Caco-2 (cell line): Measurements from ENCODE around the gene WDR45B. TPM values are rescaled to one million over a fixed set of nuclear protein-coding genes. Genes with fewer than 3 reads are reported as not detected.

Experiments
- BruUV-seq: library from RNA; stranded (reverse); fragments of 400-500 nt; replicated peaks from 2 replicates; lab custom pipeline; 2021; lab: Mats Ljungman, UMichigan
- CTCF ChIA-PET: fragments of 300-600 bp; sonication (Branson Sonifier 250); formaldehyde crosslinking; loops from one replicate; lab custom pipeline; 2022; ENCODE audit warnings: antibody characterized with exemption; lab: Charles Lee
- POLR2A ChIA-PET: fragments of 300-600 bp; sonication (Branson Sonifier 250); formaldehyde crosslinking; loops from one replicate; lab custom pipeline; 2022; ENCODE audit warnings: antibody characterized with exemption; lab: Charles Lee
- DNase-seq, 2 experiments: peaks; one replicate each; pipeline versions ENCODE4 v3.0.0 to v3.0.0-alpha.2; 2020 to 2022
- H3K27me3 ChIP-seq: replicated peaks from 2 replicates; pipeline ENCODE4 v1.6.0; 2011; ENCODE audit warnings: low read length; ENCODE audit not compliant: control insufficient read depth, insufficient read depth
- H3K36me3 ChIP-seq: 2 replicates; pipeline ENCODE4 v1.5.1; 2011; ENCODE audit warnings: low read length; ENCODE audit not compliant: control insufficient read depth, insufficient read depth
- H3K4me1 ChIP-seq: fragments of 250-450 bp; sonication (Bioruptor Pico); 2 replicates; pipeline ENCODE4 v1.5.1; 2020; ENCODE audit warnings: mild to moderate bottlenecking
- H3K4me3 ChIP-seq: 2 replicates; pipeline ENCODE4 v1.5.1; 2011; ENCODE audit warnings: low read depth, mild to moderate bottlenecking, control low read depth, low read length
- H3K9me3 ChIP-seq: fragments of 250-450 bp; sonication (Bioruptor Pico); 2 replicates; pipeline ENCODE4 v1.5.1; 2020; ENCODE audit warnings: mild to moderate bottlenecking, moderate library complexity
- H3K27ac Mint-ChIP-seq: one replicate; pipeline ENCODE4 v1.8.0; 2022; ENCODE audit warnings: mixed read lengths; ENCODE audit not compliant: unreplicated experiment
- H3K27me3 Mint-ChIP-seq: one replicate; pipeline ENCODE4 v1.8.0; 2022; ENCODE audit warnings: mixed read lengths; ENCODE audit not compliant: insufficient read depth, unreplicated experiment
- H3K36me3 Mint-ChIP-seq: one replicate; pipeline ENCODE4 v1.8.0; 2022; ENCODE audit warnings: mild to moderate bottlenecking, mixed read lengths; ENCODE audit not compliant: insufficient read depth, unreplicated experiment
- H3K4me1 Mint-ChIP-seq: one replicate; pipeline ENCODE4 v1.8.0; 2022; ENCODE audit warnings: low read depth, mixed read lengths; ENCODE audit not compliant: unreplicated experiment
- H3K4me3 Mint-ChIP-seq: one replicate; pipeline ENCODE4 v1.8.0; 2022; ENCODE audit warnings: mild to moderate bottlenecking, moderate library complexity, mixed read lengths; ENCODE audit not compliant: unreplicated experiment
- H3K9me3 Mint-ChIP-seq: one replicate; pipeline ENCODE4 v1.8.0; 2022; ENCODE audit warnings: mixed read lengths; ENCODE audit not compliant: unreplicated experiment
- intact Hi-C: fragments of 100-400 bp; cut with micrococcal nuclease; formaldehyde crosslinking; loops from one replicate; pipeline ENCODE4 v1.10.0; 2022; ENCODE audit not compliant: unreplicated experiment
- total RNA-seq: library from RNA; stranded (reverse); gene quantifications from 2 replicates; pipeline ENCODE4 v1.2.3, GENCODE V29; 2022
- TF ChIP-seq, protein P1 (sequence below), 2 experiments: fragments of 200-600 bp in 1 of 2; IDR thresholded peaks; 1 replicate in 1 of 2; 2 replicates in 1 of 2; pipeline versions ENCODE4 v1.5.1 to v1.8.0; 2011 to 2022; ENCODE audit warnings: antibody characterized with exemption in 1 of 2, control low read depth in 1 of 2, inconsistent platforms in 1 of 2, low read depth in 1 of 2, low read length in 1 of 2, mild to moderate bottlenecking in 1 of 2, moderate library complexity in 1 of 2; ENCODE audit not compliant: insufficient read depth in 1 of 2, severe bottlenecking in 1 of 2, unreplicated experiment in 1 of 2

WDR45B gene
- total RNA-seq, 1 experiment from 2014 or later, result 106 TPM

GRCh38 chr17:82674656-82675475 lies 26.6 kb upstream of the WDR45B start:
- Histone ChIP-seq H3K4me1 (no peaks in the 10 kb centered on the region), H3K27me3 (no peaks in the 10 kb centered on the region), H3K4me3 (no peak overlapping the region), H3K9me3 (no peaks in the 10 kb centered on the region), H3K36me3 (no peaks in the 10 kb centered on the region)
- Mint-ChIP-seq H3K27me3 (no peaks in the 10 kb centered on the region), H3K4me1 (no peaks in the 10 kb centered on the region), H3K36me3 (no peaks in the 10 kb centered on the region), H3K27ac (no peak overlapping the region), H3K4me3 (no peak overlapping the region), H3K9me3 (peaks cover 20% of the 10 kb centered on the region)
- no peak for DNase-seq
- TF ChIP-seq, protein P1, sequence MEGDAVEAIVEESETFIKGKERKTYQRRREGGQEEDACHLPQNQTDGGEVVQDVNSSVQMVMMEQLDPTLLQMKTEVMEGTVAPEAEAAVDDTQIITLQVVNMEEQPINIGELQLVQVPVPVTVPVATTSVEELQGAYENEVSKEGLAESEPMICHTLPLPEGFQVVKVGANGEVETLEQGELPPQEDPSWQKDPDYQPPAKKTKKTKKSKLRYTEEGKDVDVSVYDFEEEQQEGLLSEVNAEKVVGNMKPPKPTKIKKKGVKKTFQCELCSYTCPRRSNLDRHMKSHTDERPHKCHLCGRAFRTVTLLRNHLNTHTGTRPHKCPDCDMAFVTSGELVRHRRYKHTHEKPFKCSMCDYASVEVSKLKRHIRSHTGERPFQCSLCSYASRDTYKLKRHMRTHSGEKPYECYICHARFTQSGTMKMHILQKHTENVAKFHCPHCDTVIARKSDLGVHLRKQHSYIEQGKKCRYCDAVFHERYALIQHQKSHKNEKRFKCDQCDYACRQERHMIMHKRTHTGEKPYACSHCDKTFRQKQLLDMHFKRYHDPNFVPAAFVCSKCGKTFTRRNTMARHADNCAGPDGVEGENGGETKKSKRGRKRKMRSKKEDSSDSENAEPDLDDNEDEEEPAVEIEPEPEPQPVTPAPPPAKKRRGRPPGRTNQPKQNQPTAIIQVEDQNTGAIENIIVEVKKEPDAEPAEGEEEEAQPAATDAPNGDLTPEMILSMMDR (IDR thresholded peaks at IDR 0.05; ENCODE audit: insufficient read depth in 1 of 2, low read depth in 1 of 2, low read length in 1 of 2, severe bottlenecking in 1 of 2, unreplicated experiment in 1 of 2), result no peak
- intact Hi-C loops, result no loop called here
- ChIA-PET POLR2A (no interaction called here), CTCF (no interaction called here)
- BruUV-seq, result no TSS peak

GRCh38 chr17:82670661-82671450 lies 22.6 kb upstream of the WDR45B start:
- H3K27me3 ChIP-seq, result no peaks in the 10 kb centered on the region
- no peak overlapping the region for H3K4me3 Mint-ChIP-seq
- H3K4me1 ChIP-seq, result no peaks in the 10 kb centered on the region
- no peak for DNase-seq
- H3K4me1 Mint-ChIP-seq, result peaks cover 7% of the 10 kb centered on the region
- H3K9me3 ChIP-seq, result no peaks in the 10 kb centered on the region
- H3K9me3 Mint-ChIP-seq, result peaks cover 20% of the 10 kb centered on the region
- TF ChIP-seq, protein P1 (IDR thresholded peaks at IDR 0.05; ENCODE audit: insufficient read depth in 1 of 2, low read depth in 1 of 2, low read length in 1 of 2, severe bottlenecking in 1 of 2, unreplicated experiment in 1 of 2), result no peak
- BruUV-seq, result no TSS peak
- H3K27me3 Mint-ChIP-seq, result no peaks in the 10 kb centered on the region
- H3K27ac Mint-ChIP-seq, result no peak overlapping the region
- intact Hi-C loops, result no loop called here
- no peak overlapping the region for H3K4me3 ChIP-seq
- H3K36me3 ChIP-seq, result no peaks in the 10 kb centered on the region
- CTCF ChIA-PET, result no interaction called here
- no peaks in the 10 kb centered on the region for H3K36me3 Mint-ChIP-seq
- POLR2A ChIA-PET, result no interaction called here

DNA sequence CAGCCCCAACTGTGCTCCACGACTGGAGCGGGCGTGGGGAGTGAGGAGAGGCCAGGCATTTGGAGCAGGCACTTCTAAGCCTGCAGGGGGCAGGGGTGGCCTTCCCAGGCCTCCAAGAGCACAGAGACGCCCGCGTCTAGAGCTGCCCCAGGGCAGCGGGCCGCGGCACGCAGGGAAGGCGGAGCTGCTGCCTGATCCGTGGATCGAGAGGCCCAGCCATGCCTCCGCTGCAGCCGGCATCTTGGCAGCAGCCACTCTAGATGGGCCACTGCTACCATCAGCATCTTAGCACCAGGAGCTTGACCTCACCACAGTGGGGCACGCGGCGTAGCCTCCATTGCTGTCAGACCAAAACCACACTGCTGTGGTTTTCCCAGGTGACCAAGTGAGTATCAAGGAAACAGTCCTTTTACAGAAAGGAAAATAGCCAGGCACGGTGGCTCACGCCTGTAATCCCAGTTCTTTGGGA lies 20.4 kb upstream of the WDR45B start:
- peak overlapping the region; percentile 25 for H3K27ac Mint-ChIP-seq
- intact Hi-C loops, result loop anchor here (5.0 kb wide), 1 partner anchor 99 kb away; no protein-coding TSS in a partner anchor
- DNase-seq, result peak; percentile 71 to 73
- peaks cover 20% of the 10 kb centered on the region for H3K9me3 Mint-ChIP-seq
- Histone ChIP-seq H3K4me1 (no peaks in the 10 kb centered on the region), H3K27me3 (no peaks in the 10 kb centered on the region), H3K4me3 (no peak overlapping the region), H3K36me3 (no peaks in the 10 kb centered on the region), H3K9me3 (no peaks in the 10 kb centered on the region)
- ChIA-PET POLR2A (no interaction called here), CTCF (interaction anchor here (0.6 to 1.1 kb wide), 10 partner anchors 9 to 178 kb away, joined by 3 to 8 read pairs (median 3); partner anchors contain the start of gene FN3KRP)
- TF ChIP-seq, protein P1 (IDR thresholded peaks at IDR 0.05; ENCODE audit: insufficient read depth in 1 of 2, low read depth in 1 of 2, low read length in 1 of 2, severe bottlenecking in 1 of 2, unreplicated experiment in 1 of 2), result peak; percentile 52 to 75
- no TSS peak for BruUV-seq
- no peaks in the 10 kb centered on the region for H3K27me3 Mint-ChIP-seq
- H3K36me3 Mint-ChIP-seq, result no peaks in the 10 kb centered on the region
- H3K4me3 Mint-ChIP-seq, result peak overlapping the region; percentile 33
- peaks cover 7% of the 10 kb centered on the region for H3K4me1 Mint-ChIP-seq
